Right atrium auricular region (tissue), 2 donors: Measurements from ENCODE around the gene CCDC69. TPM values are rescaled to one million over a fixed set of nuclear protein-coding genes. Genes with fewer than 3 reads are reported as not detected.
"Not testable (repeated sequence)": the region's sequence is repeated elsewhere in the genome, so short reads cannot be mapped to it uniquely, and the experiment has no call there.

Source experiments
- DNase-seq: peaks from one replicate; pipeline ENCODE4 v3.0.0-alpha.2; 2019; ENCODE audit warnings: low spot score
- H3K27ac ChIP-seq, 2 donors: fragments of 200-600 bp; sonication (generic); 1 replicate in 1 of 2; 2 replicates in 1 of 2; pipeline ENCODE4 v1.5.1; 2016 to 2019
- H3K27me3 ChIP-seq, 2 donors: fragments of 200-600 bp; sonication (generic); one replicate each; pipeline versions ENCODE4 v1.5.1 to v1.6.0; 2017 to 2019
- H3K36me3 ChIP-seq: fragments of 200-600 bp; sonication (generic); one replicate; pipeline ENCODE4 v1.5.1; 2016
- H3K4me1 ChIP-seq, 2 donors: fragments of 200-600 bp; sonication (generic); one replicate each; pipeline versions ENCODE4 v1.5.1 to v1.6.0; 2017 to 2019
- H3K4me3 ChIP-seq, 2 donors: fragments of 200-600 bp; sonication (generic); 1 replicate in 1 of 2; 2 replicates in 1 of 2; pipeline ENCODE4 v1.5.1; 2017 to 2019; ENCODE audit warnings: mild to moderate bottlenecking in 1 of 2, moderate library complexity in 1 of 2
- H3K9me3 ChIP-seq, 2 donors: fragments of 200-600 bp; sonication (generic); one replicate each; pipeline ENCODE4 v1.5.1; 2019
- CTCF ChIP-seq, 2 donors: fragments of 200-600 bp; sonication (generic); IDR thresholded peaks; one replicate each; pipeline ENCODE4 v1.5.1; 2019; ENCODE audit warnings: antibody characterized with exemption in 2 of 2
- total RNA-seq, 2 donors: library from RNA; depleted of rRNA; stranded (reverse); fragments of >200 nt; gene quantifications; one replicate each; pipeline ENCODE4 v1.1.0, GENCODE V29; 2016

The CCDC69 gene
- total RNA-seq, 2 donors from 2014 or later: 185 to 202 TPM

- Histone ChIP-seq H3K9me3 (no peaks in the 10 kb centered on the region), H3K36me3 (no peaks in the 10 kb centered on the region), H3K4me1 (peaks cover 0 to 10% of the 10 kb centered on the region in 2 donors), H3K4me3 (no peak overlapping the region), H3K27me3 (no peaks in the 10 kb centered on the region), H3K27ac (no peak overlapping the region)
- DNase-seq: no peak
- no peak for TF ChIP-seq CTCF (IDR thresholded peaks at IDR 0.05)
Observed at GRCh38 chr5:151243564-151243963, 19.7 kb upstream of the CCDC69 start.

GRCh38 chr5:151243127-151243526 is 19.2 kb upstream of the CCDC69 start:
- Histone ChIP-seq H3K4me1 (peaks cover 0 to 14% of the 10 kb centered on the region in 2 donors), H3K9me3 (no peaks in the 10 kb centered on the region), H3K4me3 (no peak overlapping the region), H3K27me3 (no peaks in the 10 kb centered on the region), H3K36me3 (no peaks in the 10 kb centered on the region), H3K27ac (no peak overlapping the region)
- DNase-seq: no peak
- TF ChIP-seq CTCF (IDR thresholded peaks at IDR 0.05): no peak

- H3K27ac ChIP-seq: no peak overlapping the region
- no peak for TF ChIP-seq CTCF (IDR thresholded peaks at IDR 0.05)
- H3K4me1 ChIP-seq: peaks cover 0 to 17% of the 10 kb centered on the region in 2 donors
- no peak overlapping the region for H3K4me3 ChIP-seq
- H3K9me3 ChIP-seq: no peaks in the 10 kb centered on the region
- H3K36me3 ChIP-seq: no peaks in the 10 kb centered on the region
- no peak for DNase-seq
- H3K27me3 ChIP-seq: no peaks in the 10 kb centered on the region
Observed at GRCh38 chr5:151240924-151241635, 17.2 kb upstream of the CCDC69 start.

GRCh38 chr5:151240268-151240835 is 16.5 kb upstream of the CCDC69 start:
- not testable (repeated sequence) for H3K36me3 ChIP-seq, H3K27me3 ChIP-seq, DNase-seq, H3K27ac ChIP-seq, H3K4me3 ChIP-seq, H3K9me3 ChIP-seq
- H3K4me1 ChIP-seq: peaks cover 0 to 20% of the 10 kb centered on the region in 2 donors

- Histone ChIP-seq H3K9me3 (no peaks in the 10 kb centered on the region), H3K27me3 (no peaks in the 10 kb centered on the region), H3K4me1 (peaks cover 0 to 30% of the 10 kb centered on the region in 2 donors), H3K27ac (peak overlapping the region; percentile 82 to 93), H3K4me3 (peak overlapping the region; percentile 15 to 22), H3K36me3 (no peaks in the 10 kb centered on the region)
- peak; percentile 78 to 93 for TF ChIP-seq CTCF (IDR thresholded peaks at IDR 0.05)
- DNase-seq: peak; percentile 91
Observed at GRCh38 chr5:151239237-151239861, 15.5 kb upstream of the CCDC69 start.

GRCh38 chr5:151238303-151238741 is 14.4 kb upstream of the CCDC69 start:
- Histone ChIP-seq H3K4me3 (peak overlapping the region; percentile 15 to 22), H3K4me1 (peaks cover 0 to 38% of the 10 kb centered on the region in 2 donors), H3K27me3 (no peaks in the 10 kb centered on the region), H3K36me3 (no peaks in the 10 kb centered on the region), H3K27ac (peak overlapping the region; percentile 82 to 93), H3K9me3 (no peaks in the 10 kb centered on the region)
- peak; percentile 65 for DNase-seq
- TF ChIP-seq CTCF (IDR thresholded peaks at IDR 0.05): no peak
